Measurements from ENCODE around the gene NRG2.

DNA sequence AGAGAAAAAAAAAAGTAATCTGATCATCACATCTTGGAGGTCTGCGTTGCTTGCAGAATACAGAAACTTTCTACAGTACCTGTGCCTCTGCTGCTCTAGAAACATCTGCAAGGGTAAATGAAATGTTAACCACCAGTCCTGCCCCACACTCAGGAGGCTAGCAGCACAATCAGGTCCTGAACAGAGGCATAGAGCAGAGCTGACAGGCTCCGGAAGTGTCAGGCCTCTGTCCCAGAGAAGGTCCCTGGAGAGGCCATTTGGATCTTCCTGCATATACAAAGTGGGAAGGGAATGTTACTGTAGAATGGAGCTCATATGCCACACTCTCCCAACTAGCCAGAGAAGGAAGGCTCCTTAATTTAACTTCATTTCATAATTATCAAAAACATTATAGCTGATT, 7.2 kb downstream of the NRG2 start:
- TF ChIP-seq, protein P1, sequence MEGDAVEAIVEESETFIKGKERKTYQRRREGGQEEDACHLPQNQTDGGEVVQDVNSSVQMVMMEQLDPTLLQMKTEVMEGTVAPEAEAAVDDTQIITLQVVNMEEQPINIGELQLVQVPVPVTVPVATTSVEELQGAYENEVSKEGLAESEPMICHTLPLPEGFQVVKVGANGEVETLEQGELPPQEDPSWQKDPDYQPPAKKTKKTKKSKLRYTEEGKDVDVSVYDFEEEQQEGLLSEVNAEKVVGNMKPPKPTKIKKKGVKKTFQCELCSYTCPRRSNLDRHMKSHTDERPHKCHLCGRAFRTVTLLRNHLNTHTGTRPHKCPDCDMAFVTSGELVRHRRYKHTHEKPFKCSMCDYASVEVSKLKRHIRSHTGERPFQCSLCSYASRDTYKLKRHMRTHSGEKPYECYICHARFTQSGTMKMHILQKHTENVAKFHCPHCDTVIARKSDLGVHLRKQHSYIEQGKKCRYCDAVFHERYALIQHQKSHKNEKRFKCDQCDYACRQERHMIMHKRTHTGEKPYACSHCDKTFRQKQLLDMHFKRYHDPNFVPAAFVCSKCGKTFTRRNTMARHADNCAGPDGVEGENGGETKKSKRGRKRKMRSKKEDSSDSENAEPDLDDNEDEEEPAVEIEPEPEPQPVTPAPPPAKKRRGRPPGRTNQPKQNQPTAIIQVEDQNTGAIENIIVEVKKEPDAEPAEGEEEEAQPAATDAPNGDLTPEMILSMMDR (IDR thresholded peaks at IDR 0.05; ENCODE audit: low read depth, low read length), result no peak
- TF ChIP-seq POLR2A (IDR thresholded peaks at IDR 0.05; ENCODE audit: extremely low read depth, insufficient read length), result no peak
- no peak for TF ChIP-seq MYC (IDR thresholded peaks at IDR 0.05; ENCODE audit: low read depth, low read length)
- TF ChIP-seq, protein P2, sequence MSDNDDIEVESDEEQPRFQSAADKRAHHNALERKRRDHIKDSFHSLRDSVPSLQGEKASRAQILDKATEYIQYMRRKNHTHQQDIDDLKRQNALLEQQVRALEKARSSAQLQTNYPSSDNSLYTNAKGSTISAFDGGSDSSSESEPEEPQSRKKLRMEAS (IDR thresholded peaks at IDR 0.05; ENCODE audit: low read depth, low read length), result no peak

Measured in NB4 (cell line).